HepG2 (cell line): Measurements from ENCODE around the gene HHIPL1. TPM values are rescaled to one million over a fixed set of nuclear protein-coding genes. Genes with fewer than 3 reads are reported as not detected.

Source experiments
- ATAC-seq: fragments of 200-7000 bp; cut with Tn5 transposase; 3 replicates; pipeline ENCODE4 v1.9.1; 2020; ENCODE audit warnings: mild to moderate bottlenecking, moderate library complexity
- BruUV-seq: library from RNA; stranded (reverse); fragments of 400-500 nt; replicated peaks from 2 replicates; lab custom pipeline; 2021; lab: Mats Ljungman, UMichigan
- CTCF ChIA-PET: fragments of 300-600 bp; formaldehyde crosslinking; extraction: SDS; loops from one replicate; lab custom pipeline; 2021; ENCODE audit warnings: low total read pairs, inconsistent platforms, low intra/inter-chr PET ratio; lab: Yijun Ruan, JAX
- POLR2A ChIA-PET: fragments of 350-600 bp; sonication (Branson Sonifier 250); formaldehyde crosslinking; loops from one replicate; lab custom pipeline; 2020; ENCODE audit warnings: antibody characterized with exemption, inconsistent platforms; lab: Yijun Ruan, JAX
- DNase-seq: peaks from one replicate; pipeline ENCODE4 v3.0.0-alpha.2; 2015; ENCODE audit warnings: low spot score
- FAIRE-seq: peaks from 3 replicates; lab custom pipeline; 2011; peaks lifted over from hg19 to GRCh38; lab: Jason Lieb, UNC
- H2AFZ ChIP-seq: one replicate; pipeline ENCODE4 v1.6.1; 2011; ENCODE audit warnings: low read length, inconsistent platforms
- H3K27ac ChIP-seq: fragments of 300-600 bp; 3 replicates; pipeline ENCODE4 v1.8.0; 2011; ENCODE audit warnings: mixed run types, mild to moderate bottlenecking, mixed read lengths, low read length, inconsistent platforms; ENCODE audit not compliant: insufficient read depth; ENCODE audit errors: extremely low read length
- H3K27me3 ChIP-seq, 2 experiments: fragments of 200-600 bp in 1 of 2; 2 replicates in 1 of 2; 3 replicates in 1 of 2; pipeline versions ENCODE4 v1.6.0 to v1.8.0; 2011; ENCODE audit warnings: low read length in 2 of 2, mild to moderate bottlenecking in 2 of 2, moderate library complexity in 2 of 2, inconsistent platforms in 1 of 2; ENCODE audit not compliant: insufficient read depth in 2 of 2, control insufficient read depth in 1 of 2
- H3K36me3 ChIP-seq, 2 experiments: fragments of 200-600 bp in 1 of 2; replicated peaks in 1 of 2; 2 replicates in 1 of 2; 3 replicates in 1 of 2; pipeline versions ENCODE4 v1.5.1 to v1.8.0; 2011; ENCODE audit warnings: low read length in 2 of 2, inconsistent platforms in 1 of 2; ENCODE audit not compliant: insufficient read depth in 2 of 2, control insufficient read depth in 1 of 2
- H3K4me1 ChIP-seq: 2 replicates; pipeline ENCODE4 v1.5.1; 2012; ENCODE audit warnings: low read length, inconsistent platforms; ENCODE audit not compliant: insufficient read depth
- H3K4me2 ChIP-seq: 2 replicates; pipeline ENCODE4 v1.6.0; 2011; ENCODE audit warnings: low read depth, low read length, inconsistent platforms
- H3K4me3 ChIP-seq, 3 experiments: fragments of 200-600 bp in 1 of 3; sonication (generic), shearing (Covaris generic) in 1 of 3; replicated peaks in 1 of 3; 2 replicates each; pipeline ENCODE4 v1.5.1; 2011 to 2016; ENCODE audit warnings: low read length in 3 of 3, inconsistent platforms in 2 of 3, low read depth in 2 of 3, mild to moderate bottlenecking in 2 of 3, control low read depth in 1 of 3, mixed read lengths in 1 of 3; ENCODE audit not compliant: insufficient read depth in 1 of 3
- H3K79me2 ChIP-seq: one replicate; pipeline ENCODE4 v1.6.1; 2011; ENCODE audit warnings: low read length, inconsistent platforms; ENCODE audit not compliant: insufficient read depth
- H3K9ac ChIP-seq: 2 replicates; pipeline ENCODE4 v1.6.0; 2011; ENCODE audit warnings: mild to moderate bottlenecking, low read depth, low read length, inconsistent platforms; ENCODE audit not compliant: insufficient read depth
- H3K9me3 ChIP-seq: 2 replicates; pipeline ENCODE4 v1.5.1; 2012; ENCODE audit warnings: mild to moderate bottlenecking, low read length
- H4K20me1 ChIP-seq: 2 replicates; pipeline ENCODE4 v1.6.0; 2011; ENCODE audit warnings: inconsistent platforms, mild to moderate bottlenecking, low read length, moderate library complexity; ENCODE audit not compliant: insufficient read depth
- HDAC2 ChIP-seq: sonication (generic); formaldehyde crosslinking; IDR thresholded peaks from 2 replicates; pipeline ENCODE4 v1.4.0; 2020; ENCODE audit warnings: missing genetic modification reagents
- LRRFIP1 ChIP-seq: sonication (generic); formaldehyde crosslinking; conservative IDR thresholded peaks from 2 replicates; pipeline ENCODE4 v1.4.0; 2020; ENCODE audit warnings: missing genetic modification reagents
- PRMT3 ChIP-seq: sonication (generic); formaldehyde crosslinking; IDR thresholded peaks from 2 replicates; pipeline ENCODE4 v1.8.1; 2022; ENCODE audit warnings: low read depth, mild to moderate bottlenecking, moderate library complexity, missing genetic modification reagents, borderline replicate concordance
- ZFP1 ChIP-seq: IDR thresholded peaks from 2 replicates; pipeline ENCODE4 v1.6.1; 2016
- ZNF441 ChIP-seq: sonication (generic); formaldehyde crosslinking; IDR thresholded peaks from 2 replicates; pipeline ENCODE4 v1.7.0; 2021; ENCODE audit warnings: missing genetic modification reagents, borderline replicate concordance
- ZNF562 ChIP-seq: sonication (generic); formaldehyde crosslinking; IDR thresholded peaks from 2 replicates; pipeline ENCODE4 v1.8.0; 2022; ENCODE audit warnings: missing genetic modification reagents, borderline replicate concordance
- ZNF672 ChIP-seq: sonication (generic); formaldehyde crosslinking; IDR thresholded peaks from 2 replicates; pipeline ENCODE4 v1.8.1; 2022; ENCODE audit warnings: missing genetic modification reagents
- ZSCAN30 ChIP-seq: sonication (generic); formaldehyde crosslinking; IDR thresholded peaks from 2 replicates; pipeline ENCODE4 v1.5.0; 2020; ENCODE audit warnings: mild to moderate bottlenecking, missing genetic modification reagents
- WGBS: methylation state at CpG from one replicate; pipeline ENCODE4 v1.1.6; 2017; ENCODE audit warnings: low lambda C conversion rate; 5-methylcytosine and 5-hydroxymethylcytosine counted together
- in situ Hi-C: cut with HindIII; loops from 2 replicates; pipeline ENCODE4 v1.10.0; 2017; ENCODE audit warnings: low pct_unique_long_range_greater_than_20kb; ENCODE audit not compliant: extremely low pct_ligation_motif_present
- intact Hi-C: fragments of 100-400 bp; cut with micrococcal nuclease; formaldehyde crosslinking; loops from one replicate; pipeline ENCODE4 v1.10.0; 2022; ENCODE audit not compliant: unreplicated experiment
- polyA plus RNA-seq, 8 experiments: library from polyadenylated mRNA; depleted of rRNA in 3 of 8; stranded (reverse) in 7 of 8; unstranded in 1 of 8; fragments of >200 nt; fragmentation: Illumina TruSeq in 4 of 8; extraction: Trizol in 4 of 8; gene quantifications; 2 replicates each; pipeline versions ENCODE4 v1.2.1 to v1.2.3, GENCODE V29; 2011 to 2016; ENCODE audit warnings: low read depth in 4 of 8, missing spikeins in 1 of 8, mixed read lengths in 1 of 8; ENCODE audit not compliant: insufficient read depth in 1 of 8
- total RNA-seq, 5 experiments: library from RNA; depleted of rRNA; stranded (reverse); fragments of >200 nt; fragmentation: Illumina TruSeq; extraction: Trizol; gene quantifications; 2 replicates each; pipeline ENCODE4 v1.2.3, GENCODE V29; 2016; ENCODE audit warnings: low read depth in 1 of 5
- TF ChIP-seq, protein P1 (sequence below): IDR thresholded peaks from 2 replicates; pipeline ENCODE4 v1.6.1; 2016; ENCODE audit warnings: low read depth, borderline replicate concordance
- TF ChIP-seq, protein P2 (sequence below): IDR thresholded peaks from 2 replicates; pipeline ENCODE4 v1.6.1; 2016; ENCODE audit warnings: low read depth, control low read depth
- TF ChIP-seq, protein P3 (sequence below): sonication (generic); formaldehyde crosslinking; IDR thresholded peaks from 2 replicates; pipeline ENCODE4 v1.4.0; 2020; ENCODE audit warnings: mild to moderate bottlenecking, missing genetic modification reagents
- TF ChIP-seq, protein P4 (sequence below), 2 experiments: fragments of 450-650 bp in 1 of 2; sonication (generic) in 1 of 2; formaldehyde crosslinking; IDR thresholded peaks; 2 replicates each; pipeline versions ENCODE4 v1.5.0 to v1.8.0; 2020 to 2022; ENCODE audit warnings: mild to moderate bottlenecking in 1 of 2, missing genetic modification reagents in 1 of 2

The HHIPL1 gene
- total and polyA plus RNA-seq, 2 of the 13 experiments (the other 11 are each of a cell fraction or from before 2014, with no cell fraction given), result not detected

GRCh38 chr14:99647411-99647810 is 2.5 kb downstream of the HHIPL1 start:
- intact Hi-C loops (no loop called here), in situ Hi-C loops (no loop called here)
- DNase-seq (no peak), ATAC-seq (no peak), FAIRE-seq (no peak)
- Histone ChIP-seq H3K4me1 (peaks cover 19% of the 10 kb centered on the region), H2AFZ (no peak overlapping the region), H3K27ac (no peak overlapping the region), H3K9me3 (no peaks in the 10 kb centered on the region), H3K36me3 (no peaks in the 10 kb centered on the region), H3K79me2 (no peaks in the 10 kb centered on the region), H3K27me3 (peaks cover 4 to 5% of the 10 kb centered on the region in 2 experiments; a peak in 2 of 5 replicates), H3K4me3 (no peak overlapping the region), H4K20me1 (no peaks in the 10 kb centered on the region), H3K4me2 (no peak overlapping the region), H3K9ac (no peak overlapping the region)
- ChIA-PET CTCF (no interaction called here), POLR2A (no interaction called here)
- no TSS peak for BruUV-seq
- WGBS, result 0% methylated on average over 1 of the region's 7 CpGs
- no peak for TF ChIP-seq ZNF562 (CRISPR knock-in tag)
- TF ChIP-seq ZNF672 (CRISPR knock-in tag), result no peak
- no peak for TF ChIP-seq HDAC2 (CRISPR knock-in tag)
- TF ChIP-seq, protein P1, sequence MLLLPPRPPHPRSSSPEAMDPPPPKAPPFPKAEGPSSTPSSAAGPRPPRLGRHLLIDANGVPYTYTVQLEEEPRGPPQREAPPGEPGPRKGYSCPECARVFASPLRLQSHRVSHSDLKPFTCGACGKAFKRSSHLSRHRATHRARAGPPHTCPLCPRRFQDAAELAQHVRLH (CRISPR knock-in tag), result no peak
- TF ChIP-seq, protein P2, sequence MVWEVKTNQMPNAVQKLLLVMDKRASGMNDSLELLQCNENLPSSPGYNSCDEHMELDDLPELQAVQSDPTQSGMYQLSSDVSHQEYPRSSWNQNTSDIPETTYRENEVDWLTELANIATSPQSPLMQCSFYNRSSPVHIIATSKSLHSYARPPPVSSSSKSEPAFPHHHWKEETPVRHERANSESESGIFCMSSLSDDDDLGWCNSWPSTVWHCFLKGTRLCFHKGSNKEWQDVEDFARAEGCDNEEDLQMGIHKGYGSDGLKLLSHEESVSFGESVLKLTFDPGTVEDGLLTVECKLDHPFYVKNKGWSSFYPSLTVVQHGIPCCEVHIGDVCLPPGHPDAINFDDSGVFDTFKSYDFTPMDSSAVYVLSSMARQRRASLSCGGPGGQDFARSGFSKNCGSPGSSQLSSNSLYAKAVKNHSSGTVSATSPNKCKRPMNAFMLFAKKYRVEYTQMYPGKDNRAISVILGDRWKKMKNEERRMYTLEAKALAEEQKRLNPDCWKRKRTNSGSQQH (CRISPR knock-in tag), result no peak
- TF ChIP-seq ZNF441 (CRISPR knock-in tag), result no peak
- TF ChIP-seq, protein P3, sequence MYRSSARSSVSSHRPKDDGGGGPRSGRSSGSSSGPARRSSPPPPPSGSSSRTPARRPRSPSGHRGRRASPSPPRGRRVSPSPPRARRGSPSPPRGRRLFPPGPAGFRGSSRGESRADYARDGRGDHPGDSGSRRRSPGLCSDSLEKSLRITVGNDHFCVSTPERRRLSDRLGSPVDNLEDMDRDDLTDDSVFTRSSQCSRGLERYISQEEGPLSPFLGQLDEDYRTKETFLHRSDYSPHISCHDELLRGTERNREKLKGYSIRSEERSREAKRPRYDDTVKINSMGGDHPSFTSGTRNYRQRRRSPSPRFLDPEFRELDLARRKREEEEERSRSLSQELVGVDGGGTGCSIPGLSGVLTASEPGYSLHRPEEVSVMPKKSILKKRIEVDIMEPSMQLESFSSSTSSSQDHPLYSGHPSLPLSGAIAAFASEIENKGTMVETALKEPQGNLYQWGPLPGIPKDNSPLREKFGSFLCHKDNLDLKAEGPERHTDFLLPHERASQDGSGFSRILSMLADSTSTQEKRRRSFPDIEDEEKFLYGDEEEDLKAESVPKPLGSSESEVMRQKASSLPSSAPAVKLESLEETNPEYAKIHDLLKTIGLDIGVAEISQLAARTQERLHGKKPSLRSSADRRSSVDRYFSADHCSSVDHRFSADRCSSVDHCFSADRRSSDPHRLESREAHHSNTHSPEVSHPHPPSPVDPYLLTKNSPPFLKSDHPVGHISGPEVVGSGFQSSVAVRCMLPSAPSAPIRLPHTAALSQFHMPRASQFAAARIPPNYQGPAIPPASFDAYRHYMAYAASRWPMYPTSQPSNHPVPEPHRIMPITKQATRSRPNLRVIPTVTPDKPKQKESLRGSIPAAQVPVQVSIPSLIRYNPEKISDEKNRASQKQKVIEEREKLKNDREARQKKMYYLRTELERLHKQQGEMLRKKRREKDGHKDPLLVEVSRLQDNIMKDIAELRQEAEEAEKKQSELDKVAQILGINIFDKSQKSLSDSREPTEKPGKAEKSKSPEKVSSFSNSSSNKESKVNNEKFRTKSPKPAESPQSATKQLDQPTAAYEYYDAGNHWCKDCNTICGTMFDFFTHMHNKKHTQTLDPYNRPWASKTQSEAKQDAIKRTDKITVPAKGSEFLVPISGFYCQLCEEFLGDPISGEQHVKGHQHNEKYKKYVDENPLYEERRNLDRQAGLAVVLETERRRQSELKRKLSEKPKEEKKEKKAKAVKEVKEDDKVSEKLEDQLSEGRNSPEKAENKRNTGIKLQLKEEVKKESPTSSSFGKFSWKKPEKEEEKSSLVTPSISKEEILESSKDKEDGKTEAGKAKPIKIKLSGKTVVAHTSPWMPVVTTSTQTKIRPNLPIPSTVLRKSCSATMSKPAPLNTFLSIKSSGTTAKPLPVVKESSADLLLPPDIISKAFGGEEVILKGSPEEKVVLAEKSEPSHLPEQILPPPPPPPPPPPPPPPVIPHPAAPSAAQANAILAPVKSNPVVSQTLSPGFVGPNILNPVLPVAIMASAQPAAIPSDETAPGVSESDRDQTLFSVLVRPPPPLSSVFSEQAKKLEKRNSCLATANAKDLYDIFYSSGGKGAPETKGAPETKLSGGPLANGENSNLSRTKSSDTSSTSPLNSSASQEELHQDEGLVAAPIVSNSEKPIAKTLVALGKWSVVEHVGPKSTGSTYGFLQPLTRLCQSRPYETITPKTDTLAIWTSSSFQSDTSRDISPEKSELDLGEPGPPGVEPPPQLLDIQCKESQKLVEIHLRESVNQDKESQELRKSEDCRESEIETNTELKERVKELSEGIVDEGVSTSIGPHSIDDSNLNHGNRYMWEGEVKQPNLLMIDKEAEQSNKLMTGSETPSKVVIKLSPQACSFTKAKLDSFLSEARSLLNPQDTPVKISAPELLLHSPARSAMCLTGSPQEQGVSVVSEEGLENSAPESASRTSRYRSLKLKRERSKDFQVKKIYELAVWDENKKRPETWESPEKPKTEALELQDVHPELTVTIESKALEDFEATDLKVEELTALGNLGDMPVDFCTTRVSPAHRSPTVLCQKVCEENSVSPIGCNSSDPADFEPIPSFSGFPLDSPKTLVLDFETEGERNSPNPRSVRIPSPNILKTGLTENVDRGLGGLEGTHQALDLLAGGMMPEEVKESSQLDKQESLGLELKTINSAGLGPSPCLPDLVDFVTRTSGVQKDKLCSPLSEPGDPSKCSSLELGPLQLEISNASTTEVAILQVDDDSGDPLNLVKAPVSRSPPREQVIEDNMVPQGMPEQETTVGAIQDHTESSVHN (CRISPR knock-in tag), result no peak
- TF ChIP-seq ZFP1 (CRISPR knock-in tag), result no peak
- no peak for TF ChIP-seq ZSCAN30 (CRISPR knock-in tag)
- no peak for TF ChIP-seq PRMT3
- TF ChIP-seq LRRFIP1 (CRISPR knock-in tag), result no peak
- TF ChIP-seq, protein P4, sequence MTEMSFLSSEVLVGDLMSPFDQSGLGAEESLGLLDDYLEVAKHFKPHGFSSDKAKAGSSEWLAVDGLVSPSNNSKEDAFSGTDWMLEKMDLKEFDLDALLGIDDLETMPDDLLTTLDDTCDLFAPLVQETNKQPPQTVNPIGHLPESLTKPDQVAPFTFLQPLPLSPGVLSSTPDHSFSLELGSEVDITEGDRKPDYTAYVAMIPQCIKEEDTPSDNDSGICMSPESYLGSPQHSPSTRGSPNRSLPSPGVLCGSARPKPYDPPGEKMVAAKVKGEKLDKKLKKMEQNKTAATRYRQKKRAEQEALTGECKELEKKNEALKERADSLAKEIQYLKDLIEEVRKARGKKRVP (CRISPR knock-in tag; IDR thresholded peaks at IDR 0.05), result no peak
